Renal pelvis (tissue), 12 donors: ENCODE measurements around the gene PALMD. TPM values are rescaled to one million over a fixed set of nuclear protein-coding genes. Genes with fewer than 3 reads are reported as not detected.

Experiments used
- DNase-seq: peaks from one replicate; pipeline ENCODE4 v3.0.0-alpha.2; 2013
- long read RNA-seq, 16 experiments: transcript quantifications; one replicate each; lab custom pipeline, GENCODE V29; 2026
- polyA plus RNA-seq, 3 donors: library from polyadenylated mRNA; unstranded; fragments of 120-200 nt; gene quantifications; one replicate each; pipeline ENCODE4 v1.2.1, GENCODE V29; 2013; ENCODE audit not compliant: insufficient read length in 3 of 3

PALMD gene, protein sequence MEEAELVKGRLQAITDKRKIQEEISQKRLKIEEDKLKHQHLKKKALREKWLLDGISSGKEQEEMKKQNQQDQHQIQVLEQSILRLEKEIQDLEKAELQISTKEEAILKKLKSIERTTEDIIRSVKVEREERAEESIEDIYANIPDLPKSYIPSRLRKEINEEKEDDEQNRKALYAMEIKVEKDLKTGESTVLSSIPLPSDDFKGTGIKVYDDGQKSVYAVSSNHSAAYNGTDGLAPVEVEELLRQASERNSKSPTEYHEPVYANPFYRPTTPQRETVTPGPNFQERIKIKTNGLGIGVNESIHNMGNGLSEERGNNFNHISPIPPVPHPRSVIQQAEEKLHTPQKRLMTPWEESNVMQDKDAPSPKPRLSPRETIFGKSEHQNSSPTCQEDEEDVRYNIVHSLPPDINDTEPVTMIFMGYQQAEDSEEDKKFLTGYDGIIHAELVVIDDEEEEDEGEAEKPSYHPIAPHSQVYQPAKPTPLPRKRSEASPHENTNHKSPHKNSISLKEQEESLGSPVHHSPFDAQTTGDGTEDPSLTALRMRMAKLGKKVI
- polyA plus RNA-seq = 1 to 10 TPM; 1.9 to 2.3 (median 2.1) TPM
- long read RNA-seq, donor 1 = 0 reads
- long read RNA-seq, donor 2, partial matches to known transcripts = 0 of 1 reads
- long read RNA-seq, donor 2, other reads (novel, unspliced or antisense) = 0 of 1 reads
- long read RNA-seq, donor 3 = 0 reads
- long read RNA-seq, donor 4 = 0 reads
- long read RNA-seq, donor 5, partial matches to known transcripts = 0 of 1 reads
- long read RNA-seq, donor 5, other reads (novel, unspliced or antisense) = 0 of 1 reads
- long read RNA-seq, donor 6 = 0 reads
- long read RNA-seq, donor 7, partial matches to known transcripts = 0 of 1 reads
- long read RNA-seq, donor 7, other reads (novel, unspliced or antisense) = 0 of 1 reads
- long read RNA-seq, donor 8, transcript PALMD-203 (7 exons, 1,942 nt) = major isoform, 5 of 12 reads
- long read RNA-seq, donor 8, partial matches to known transcripts = 5 of 12 reads
- long read RNA-seq, donor 8, other reads (novel, unspliced or antisense) = 0 of 12 reads
- long read RNA-seq, donor 9, partial matches to known transcripts = 0 of 1 reads
- long read RNA-seq, donor 9, other reads (novel, unspliced or antisense) = 0 of 1 reads
- long read RNA-seq, donor 10 = 0 reads
- long read RNA-seq, donor 11, partial matches to known transcripts = 0 of 1 reads
- long read RNA-seq, donor 11, other reads (novel, unspliced or antisense) = 0 of 1 reads
- long read RNA-seq, donor 12, partial matches to known transcripts = 0 of 1 reads
- long read RNA-seq, donor 12, other reads (novel, unspliced or antisense) = 0 of 1 reads
- long read RNA-seq, donor 13 = 0 reads
- long read RNA-seq, donor 14 = 0 reads
- long read RNA-seq, donor 15, partial matches to known transcripts = 0 of 2 reads
- long read RNA-seq, donor 15, other reads (novel, unspliced or antisense) = 0 of 2 reads
- long read RNA-seq, donor 16 = 0 reads

DNA sequence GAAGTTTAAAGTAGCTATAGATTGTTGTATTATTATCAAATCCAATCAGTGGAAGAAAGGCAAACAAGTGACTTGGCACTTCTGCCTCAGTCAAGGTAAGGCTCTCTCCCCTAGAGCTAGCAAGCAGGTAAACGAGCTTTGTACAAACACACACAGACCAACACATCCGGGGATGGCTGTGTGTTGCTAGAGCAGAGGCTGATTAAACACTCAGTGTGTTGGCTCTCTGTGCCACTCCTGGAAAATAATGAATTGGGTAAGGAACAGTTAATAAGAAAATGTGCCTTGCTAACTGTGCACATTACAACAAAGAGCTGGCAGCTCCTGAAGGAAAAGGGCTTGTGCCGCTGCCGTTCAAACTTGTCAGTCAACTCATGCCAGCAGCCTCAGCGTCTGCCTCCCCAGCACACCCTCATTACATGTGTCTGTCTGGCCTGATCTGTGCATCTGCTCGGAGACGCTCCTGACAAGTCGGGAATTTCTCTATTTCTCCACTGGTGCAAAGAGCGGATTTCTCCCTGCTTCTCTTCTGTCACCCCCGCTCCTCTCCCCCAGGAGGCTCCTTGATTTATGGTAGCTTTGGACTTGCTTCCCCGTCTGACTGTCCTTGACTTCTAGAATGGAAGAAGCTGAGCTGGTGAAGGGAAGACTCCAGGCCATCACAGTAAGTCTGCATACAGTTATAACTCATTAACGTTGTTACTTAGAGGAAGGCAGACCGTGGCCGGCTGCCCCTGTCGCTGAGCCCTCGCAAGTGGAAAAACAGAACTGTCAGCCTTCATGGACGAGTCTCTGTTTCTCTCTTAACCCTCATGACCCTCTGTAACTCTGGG, at the start of gene PALMD:
TSS of gene PALMD (plus strand) at position 415 of the 833 bp plus-strand sequence. CDS start at position 620, 205 bp downstream.
- no peak for DNase-seq

DNA sequence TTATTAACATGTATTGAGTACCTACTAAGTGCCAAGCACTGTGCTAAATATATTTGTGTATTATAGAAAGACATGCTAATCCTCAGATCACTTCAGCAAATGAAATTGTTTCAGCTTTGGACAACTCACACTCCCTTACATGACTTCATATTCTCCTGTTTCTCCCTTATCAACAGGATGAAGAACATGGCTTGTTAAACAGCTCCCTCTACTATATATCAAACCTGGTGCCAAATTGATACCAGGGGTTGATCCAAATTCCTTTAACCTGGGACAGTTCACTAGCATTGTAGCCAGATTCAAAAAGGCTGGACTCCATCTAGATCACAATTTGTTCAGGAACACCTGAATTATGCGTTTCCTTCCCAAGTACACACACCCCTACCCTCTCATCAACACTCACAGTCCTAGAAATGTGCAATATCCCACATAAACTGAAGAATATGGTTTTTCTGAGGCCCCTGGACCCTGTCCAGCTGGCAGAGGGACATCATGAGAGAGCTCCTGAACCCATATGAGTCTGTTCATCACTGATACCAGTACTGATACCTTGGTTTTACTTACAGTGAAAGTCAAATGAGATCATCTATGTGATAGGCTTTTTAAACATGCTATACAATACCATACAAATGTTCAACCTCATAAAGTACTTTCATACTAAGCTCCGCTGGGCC, 47.0 kb upstream of the PALMD start:
- DNase-seq = no peak

DNA sequence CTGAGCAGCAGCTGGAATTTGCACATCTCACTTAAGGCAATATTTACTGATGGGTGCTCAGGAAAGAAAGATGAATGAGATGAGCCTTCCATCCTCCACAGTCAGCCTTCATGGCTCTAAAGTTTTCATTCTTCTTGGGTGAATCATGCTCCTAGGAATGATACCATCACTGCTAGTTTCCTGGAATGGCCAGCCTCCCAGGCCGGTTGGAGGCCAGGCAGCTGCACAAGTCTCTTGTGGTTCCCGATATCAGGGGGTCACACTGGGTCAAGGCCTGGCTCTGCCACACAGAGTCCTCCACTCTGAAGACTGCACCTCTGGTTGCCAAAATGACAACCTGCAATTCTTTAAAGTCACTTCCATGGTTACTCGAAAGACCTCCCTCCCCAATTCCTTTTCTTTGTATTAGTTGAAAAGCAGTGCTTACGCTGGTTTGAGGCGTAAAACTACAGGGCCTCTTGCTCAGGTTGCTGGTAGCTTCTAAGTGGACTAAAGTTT, 46.2 kb upstream of the PALMD start:
- DNase-seq = no peak

DNA sequence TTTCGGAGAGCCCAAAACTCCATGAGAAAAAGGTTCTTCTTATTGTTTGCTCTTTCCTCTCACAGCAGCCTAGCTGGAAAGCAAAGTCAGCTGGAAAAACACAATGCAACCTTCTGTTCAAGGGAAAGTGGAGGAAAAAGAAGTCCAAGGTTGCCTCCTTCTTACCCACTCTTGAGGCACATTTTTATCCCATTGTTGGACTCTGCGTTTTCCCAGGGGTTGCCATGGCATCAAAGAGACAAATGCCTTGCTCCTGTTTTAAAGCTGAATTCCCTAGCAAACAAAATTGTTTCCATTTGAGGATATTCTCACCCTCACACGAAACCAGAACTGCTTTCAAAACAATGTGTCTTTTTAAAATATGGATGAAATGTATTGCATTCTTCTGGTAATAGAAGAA, 45.1 kb upstream of the PALMD start:
- DNase-seq = no peak

DNA sequence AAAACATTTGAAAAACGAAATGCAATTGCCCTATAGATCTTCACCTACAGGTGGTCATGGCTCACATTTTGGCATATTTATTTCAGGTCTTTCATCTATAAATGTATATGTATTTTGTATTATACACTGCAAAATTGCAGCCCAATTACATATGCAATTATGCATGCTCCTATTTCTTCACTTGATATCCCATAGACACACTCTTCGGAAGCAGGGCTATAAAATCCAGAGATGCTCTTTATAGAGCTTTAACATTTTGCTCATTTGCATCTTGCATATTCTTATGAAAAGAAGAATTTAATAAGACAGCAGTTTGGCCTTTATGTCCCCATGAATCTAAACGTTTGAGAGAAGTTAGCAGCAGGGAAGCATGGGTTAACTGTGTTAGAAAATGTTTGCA, 44.7 kb upstream of the PALMD start:
- DNase-seq = no peak

DNA sequence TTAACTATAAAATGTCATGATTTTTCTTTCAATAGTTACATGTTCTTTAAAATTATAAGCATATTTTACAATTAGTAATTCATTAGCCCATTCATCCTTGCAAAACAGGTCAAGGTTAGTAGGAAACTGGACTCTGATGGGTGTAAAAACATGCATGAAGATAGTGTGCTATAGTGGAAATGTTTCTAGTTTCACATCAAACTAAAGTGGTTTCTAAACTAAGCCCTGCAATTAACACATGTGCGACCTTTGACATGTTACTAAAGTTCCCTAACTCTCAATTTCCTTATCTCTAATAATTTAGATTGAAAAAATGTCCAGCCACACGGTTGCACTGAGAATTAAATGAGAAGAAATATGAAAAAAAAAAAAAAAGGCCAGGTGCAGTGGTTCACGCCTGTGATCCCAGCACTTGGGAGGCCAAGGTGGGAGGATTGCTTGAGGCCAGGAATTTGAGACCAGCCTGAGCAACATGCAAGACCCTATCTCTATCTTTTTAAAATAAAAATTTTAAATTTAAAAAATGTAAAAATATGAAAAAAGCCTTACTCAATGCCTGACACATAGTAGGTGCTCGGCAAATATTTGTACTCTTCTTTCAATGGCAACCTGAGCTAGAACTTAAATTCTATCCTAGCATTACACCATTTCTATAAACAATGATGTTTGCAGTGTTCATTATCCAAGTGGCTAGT, 44.1 kb upstream of the PALMD start:
- no peak for DNase-seq

DNA sequence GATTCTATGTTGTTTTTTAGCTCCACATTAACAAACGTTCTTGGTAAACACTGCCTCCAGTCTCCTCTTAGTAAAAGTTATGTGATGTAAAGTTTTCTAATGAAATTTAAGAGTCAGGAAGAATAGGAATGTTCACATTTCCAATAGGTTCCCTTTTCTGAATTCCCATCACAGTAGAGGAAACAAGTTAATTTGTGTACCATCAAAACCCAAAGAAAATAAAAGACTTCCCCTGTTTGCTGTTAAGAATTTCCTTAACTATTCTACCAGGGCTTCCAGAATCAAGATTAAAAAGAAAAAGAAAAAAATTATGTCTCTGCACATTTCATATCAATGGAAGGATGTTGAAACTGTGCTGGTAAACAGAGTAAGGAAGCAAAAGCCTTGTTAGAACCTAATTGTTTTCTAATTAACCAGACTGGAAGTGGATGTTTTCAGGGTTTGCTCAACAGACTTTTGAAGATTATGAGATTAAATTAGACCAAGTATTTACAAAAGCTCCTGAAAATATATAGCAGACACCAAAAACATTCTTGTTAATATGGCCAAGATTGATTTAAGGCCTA, 43.4 kb upstream of the PALMD start:
- no peak for DNase-seq

DNA sequence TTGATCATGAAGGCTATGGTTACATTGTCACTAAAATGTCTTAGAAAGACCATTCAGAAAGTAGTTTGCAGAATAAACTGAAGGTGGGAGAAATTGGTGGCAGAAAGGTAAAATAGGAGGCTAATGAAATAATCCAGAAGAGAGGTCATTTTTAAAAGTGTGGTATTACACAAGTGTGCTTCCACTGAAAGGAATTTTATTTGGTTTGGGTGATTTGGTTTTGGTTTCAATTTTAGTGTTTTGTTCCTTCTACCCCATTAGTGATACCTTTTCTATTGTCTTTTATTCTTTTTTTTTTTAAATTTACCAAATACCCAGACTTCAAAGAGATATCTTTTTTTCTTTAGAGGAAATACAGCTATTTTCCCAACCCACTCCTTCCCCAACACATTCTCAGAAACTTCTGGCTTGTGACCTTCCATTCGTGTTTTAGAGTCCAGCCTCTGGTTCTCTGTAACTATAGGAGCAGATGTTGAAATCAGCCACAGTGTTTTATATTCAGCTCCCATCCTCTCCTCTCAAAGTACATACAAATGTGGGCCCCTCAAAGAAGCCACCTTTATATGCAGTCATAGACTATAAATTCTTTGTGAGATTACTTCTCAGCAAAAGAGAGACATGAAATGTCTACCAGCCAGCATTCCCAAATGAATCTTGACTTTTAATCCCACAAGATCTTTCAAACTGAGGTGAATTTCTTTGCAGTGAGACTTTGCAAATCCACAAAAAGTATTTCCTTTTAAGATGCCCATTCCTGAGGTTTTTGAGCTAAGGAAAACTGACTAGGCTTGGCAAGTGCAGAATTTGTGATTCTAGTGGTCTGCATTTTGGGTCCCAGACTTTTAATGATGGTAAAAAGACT, 42.0 kb upstream of the PALMD start:
- no peak for DNase-seq

DNA sequence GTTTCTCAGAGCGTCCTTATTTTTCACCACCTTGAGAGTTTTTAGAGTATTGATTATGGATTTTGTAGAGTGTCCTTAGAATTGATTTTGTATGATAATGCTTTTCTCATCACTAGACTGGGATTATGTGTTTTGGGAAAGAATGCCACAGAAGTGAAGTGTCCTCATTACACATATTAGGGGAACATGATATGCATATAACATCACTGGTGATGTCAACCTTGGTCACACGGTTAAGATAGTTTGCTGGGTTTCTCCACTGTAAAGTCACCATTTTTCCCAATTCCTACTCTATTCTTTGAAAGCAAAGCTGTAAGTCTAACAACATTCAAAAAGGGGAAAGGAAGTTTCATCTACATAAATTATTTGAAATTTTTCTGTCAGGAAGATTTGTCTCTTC, 39.6 kb upstream of the PALMD start:
- no peak for DNase-seq

DNA sequence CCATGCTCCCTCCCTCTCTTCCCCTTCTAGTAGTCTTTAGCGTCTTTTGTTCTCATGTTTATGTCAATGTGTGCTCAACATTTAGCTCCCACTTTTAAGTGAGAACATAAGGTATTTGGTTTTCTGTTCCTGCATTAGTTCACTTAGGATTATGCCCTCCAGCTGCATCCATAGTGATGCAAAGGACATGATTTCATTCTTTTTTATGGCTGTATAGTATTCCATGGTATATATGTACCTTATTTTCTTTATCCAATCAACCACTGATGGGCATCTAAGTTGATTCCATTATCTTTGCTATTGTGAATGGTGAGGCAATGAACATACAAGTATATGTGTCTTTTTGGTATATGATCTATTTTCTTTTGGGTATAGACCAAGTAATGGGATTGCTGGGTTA, 38.3 kb upstream of the PALMD start:
- DNase-seq = no peak

DNA sequence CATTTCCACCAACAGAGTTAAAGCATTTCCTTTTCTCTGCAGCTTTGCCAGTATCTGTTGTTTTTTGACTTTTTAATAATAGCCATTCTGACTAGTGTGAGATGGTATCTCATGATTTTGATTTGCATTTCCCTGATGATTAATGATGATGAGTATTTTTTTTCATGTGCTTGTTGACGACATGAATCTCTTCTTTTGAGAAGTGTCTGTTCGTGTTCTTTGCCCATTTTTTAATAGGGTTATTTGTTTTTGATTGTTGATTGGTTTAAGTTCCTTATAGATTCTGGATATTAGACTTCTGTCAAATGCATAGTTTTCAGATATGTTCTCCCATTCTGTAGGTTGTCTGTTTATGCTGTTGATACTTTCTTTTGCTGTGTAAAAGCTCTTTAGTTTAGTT, 37.9 kb upstream of the PALMD start:
- no peak for DNase-seq

DNA sequence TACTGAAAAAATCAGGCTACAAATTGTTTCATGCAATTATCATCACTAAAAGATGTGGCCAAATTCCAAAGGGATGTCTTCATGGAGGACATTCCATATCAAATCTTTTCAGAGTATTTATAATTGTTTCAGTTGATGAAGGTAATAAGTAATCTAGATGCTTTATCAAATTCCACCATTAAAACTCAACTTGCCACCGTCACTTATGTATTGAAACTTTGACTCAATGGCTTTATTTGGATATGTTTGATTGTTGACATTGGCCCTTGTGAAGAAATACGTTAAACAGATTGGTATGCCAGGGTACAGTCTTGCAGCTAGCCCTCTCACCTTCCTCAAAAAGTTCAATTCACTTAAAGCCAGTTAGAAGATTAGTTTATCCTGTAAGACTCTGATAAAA, 32.2 kb upstream of the PALMD start:
- DNase-seq = no peak

DNA sequence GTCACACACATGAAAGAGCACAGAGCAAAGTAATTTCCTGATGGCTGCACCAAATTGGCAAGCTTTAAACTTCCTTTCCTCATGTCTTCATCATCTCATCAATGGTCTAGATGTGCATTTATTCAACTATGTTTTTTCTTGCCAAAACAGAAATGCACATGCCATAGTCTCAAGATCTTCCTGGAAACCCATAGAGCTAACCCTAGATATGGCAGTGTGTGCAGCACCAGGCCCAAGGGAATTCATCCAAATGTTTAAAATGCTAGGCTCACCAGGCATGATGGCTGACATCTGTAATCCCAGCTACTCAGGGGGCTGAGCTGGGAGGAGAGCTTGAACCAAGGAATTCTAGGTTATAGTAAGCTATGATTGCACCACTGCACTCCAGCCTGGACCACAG, 31.2 kb upstream of the PALMD start:
- DNase-seq = no peak

DNA sequence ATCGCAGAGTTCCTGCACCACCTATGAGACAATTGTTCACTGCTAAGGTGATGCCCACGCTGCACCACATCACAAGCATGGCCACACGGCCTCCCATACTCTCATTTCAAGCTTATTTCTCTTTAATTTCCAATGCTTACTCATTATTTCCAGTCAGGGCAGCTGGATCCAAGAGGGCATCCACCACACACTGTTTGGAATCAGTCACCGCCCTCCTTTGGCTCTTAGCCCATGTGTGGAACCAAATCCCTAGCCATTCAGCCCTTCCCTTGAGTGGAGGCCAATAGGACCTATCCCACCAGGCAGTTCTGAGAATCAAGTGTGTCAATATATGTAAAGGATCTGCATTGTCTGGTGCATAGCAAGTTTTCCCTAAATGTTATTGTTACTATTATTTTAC, 26.3 kb upstream of the PALMD start:
- DNase-seq = no peak

DNA sequence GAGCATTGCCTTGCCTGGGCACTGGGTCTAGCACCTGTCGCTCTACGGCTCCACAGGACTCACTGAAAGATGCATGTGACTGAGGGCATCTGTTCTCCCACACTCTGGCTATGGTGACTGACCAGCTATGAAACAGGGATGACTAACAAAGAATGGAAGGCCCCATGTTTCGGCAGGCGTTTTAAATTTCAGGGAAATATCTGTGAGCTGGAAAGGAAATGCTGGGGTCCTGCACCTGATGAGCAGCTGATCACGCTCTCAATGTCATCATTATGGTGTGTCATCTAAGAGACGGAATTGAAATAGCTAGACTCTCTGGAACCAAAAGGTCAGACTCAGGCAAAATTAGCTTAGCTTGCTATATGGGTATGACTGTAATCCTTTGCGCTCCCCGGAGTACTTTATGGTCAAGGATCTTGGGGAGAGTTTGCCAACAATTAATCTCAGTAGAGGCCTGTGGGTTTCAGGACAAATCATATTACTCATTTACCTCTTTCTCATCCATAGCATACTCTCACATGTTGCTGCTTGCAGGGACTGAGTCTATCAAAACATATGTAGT, 24.5 kb upstream of the PALMD start:
- no peak for DNase-seq

DNA sequence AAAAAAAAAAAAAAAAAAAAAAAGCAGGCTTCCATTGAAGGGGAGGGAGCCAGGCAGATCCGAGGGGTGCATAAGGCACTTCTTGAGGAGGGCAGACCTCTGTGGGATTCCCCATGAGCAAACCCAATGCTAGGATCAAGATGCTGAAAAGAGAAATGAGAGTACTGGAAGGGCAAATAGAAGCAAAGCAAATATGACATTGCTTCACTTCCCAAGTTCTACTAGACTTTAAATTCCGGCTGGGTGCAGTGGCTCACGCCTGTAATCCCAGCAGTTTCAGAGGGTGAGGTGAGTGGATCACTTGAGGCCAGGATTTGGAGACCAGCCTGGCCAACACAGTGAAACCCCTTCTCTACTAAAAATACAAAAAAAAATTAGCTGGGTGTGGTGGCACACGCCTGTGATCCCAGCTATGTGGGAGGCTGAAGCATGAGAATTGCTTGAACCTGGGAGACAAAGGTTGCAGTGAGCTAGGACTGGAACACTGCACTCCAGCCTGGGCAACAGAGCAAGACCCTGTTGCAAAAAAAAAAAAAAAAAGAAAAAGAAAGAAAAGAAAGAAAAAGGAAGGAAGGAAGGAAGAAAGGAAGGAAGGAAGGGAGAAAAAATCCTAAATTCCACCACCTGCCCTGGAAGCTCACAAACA, 23.1 kb upstream of the PALMD start:
- DNase-seq = no peak

DNA sequence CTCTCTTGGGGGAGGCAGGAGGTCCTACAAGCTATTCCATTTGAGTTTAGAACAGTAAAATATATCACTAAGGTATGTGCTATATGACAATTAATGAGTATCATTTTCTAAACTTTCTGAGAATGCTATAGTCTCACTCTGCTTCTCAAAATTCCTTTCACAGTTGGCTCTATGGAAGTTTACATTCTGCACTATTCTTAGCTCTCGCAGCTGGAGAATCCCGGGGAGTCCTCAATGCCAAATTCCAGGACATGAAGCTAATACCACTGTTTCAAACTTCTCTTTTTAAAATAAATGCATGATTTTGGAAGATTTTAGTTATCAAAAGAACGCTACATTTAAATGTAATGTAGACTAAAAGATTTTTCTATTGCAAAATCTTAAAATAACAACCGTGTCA, 22.4 kb upstream of the PALMD start:
- DNase-seq = no peak
